ENCODE measurements around the gene FER1L5. TPM values are rescaled to one million over a fixed set of nuclear protein-coding genes. Genes with fewer than 3 reads are reported as not detected.

Gene FER1L5
- total RNA-seq, 1 donor from 2014 or later = not detected

GRCh38 chr2:96688649-96689430 is 46.3 kb downstream of the FER1L5 start:
- intact Hi-C loops (cut with micrococcal nuclease) = no loop called here
- H3K27ac Mint-ChIP-seq = no peak overlapping the region

DNA sequence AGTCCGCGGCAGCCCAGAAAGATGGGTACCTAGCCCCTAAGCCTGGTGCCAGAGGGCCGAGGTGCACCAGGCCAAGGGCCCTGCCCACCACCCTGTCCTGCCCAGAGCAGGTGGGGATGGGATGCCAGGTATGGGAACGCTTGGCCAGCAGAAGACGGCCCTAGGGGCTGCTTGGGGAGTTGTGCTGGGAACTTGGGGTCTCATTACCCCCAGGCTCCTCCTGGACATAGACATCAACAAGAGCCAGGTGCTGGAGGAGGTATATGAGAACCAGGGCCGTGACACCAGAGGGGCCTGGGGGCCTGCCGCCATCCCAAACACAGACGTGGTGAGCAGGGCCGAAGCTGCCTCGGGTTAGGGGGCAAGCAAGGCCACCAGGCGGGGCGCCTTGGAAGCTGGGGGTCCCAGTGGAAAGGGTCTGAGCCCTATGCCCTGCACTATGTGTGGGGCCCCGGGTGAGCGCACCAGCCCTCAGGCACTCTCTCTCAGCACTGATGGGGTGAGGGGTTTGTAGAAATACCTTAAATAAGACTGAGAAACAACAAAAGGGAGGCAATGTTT is 46.9 kb downstream of the FER1L5 start:
- Mint-ChIP-seq H3K9me3 (no peaks in the 10 kb centered on the region), H3K27ac (no peak overlapping the region), H3K27me3 (ENCODE audit: insufficient read depth) (no peaks in the 10 kb centered on the region), H3K4me3 (no peak overlapping the region), H3K36me3 (ENCODE audit: low read depth) (no peaks in the 10 kb centered on the region), H3K4me1 (ENCODE audit: low read depth) (no peaks in the 10 kb centered on the region)
- intact Hi-C loops (cut with micrococcal nuclease) = no loop called here
- no peak for DNase-seq (ENCODE audit: low spot score)

More at GRCh38 chr2:96688649-96689430, 46.3 kb downstream of the FER1L5 start:
- H3K36me3 Mint-ChIP-seq (ENCODE audit: low read depth) = no peaks in the 10 kb centered on the region
- no peak for DNase-seq (ENCODE audit: low spot score)
- H3K4me3 Mint-ChIP-seq = no peak overlapping the region
- H3K27me3 Mint-ChIP-seq (ENCODE audit: insufficient read depth) = no peaks in the 10 kb centered on the region
- no peaks in the 10 kb centered on the region for H3K9me3 Mint-ChIP-seq
- H3K4me1 Mint-ChIP-seq (ENCODE audit: low read depth) = no peaks in the 10 kb centered on the region

- H3K9me3 Mint-ChIP-seq = no peaks in the 10 kb centered on the region
- no peak overlapping the region for H3K4me3 Mint-ChIP-seq
- no peak for DNase-seq (ENCODE audit: low spot score)
- no peak overlapping the region for H3K27ac Mint-ChIP-seq
- no peaks in the 10 kb centered on the region for H3K27me3 Mint-ChIP-seq (ENCODE audit: insufficient read depth)
- no peaks in the 10 kb centered on the region for H3K36me3 Mint-ChIP-seq (ENCODE audit: low read depth)
- intact Hi-C loops (cut with micrococcal nuclease) = no loop called here
- H3K4me1 Mint-ChIP-seq (ENCODE audit: low read depth) = no peaks in the 10 kb centered on the region
These were observed 47.9 kb downstream of the FER1L5 start for GRCh38 chr2:96690306-96691021.

GRCh38 chr2:96691022-96691612 is 48.6 kb downstream of the FER1L5 start:
- no peak overlapping the region for H3K4me3 Mint-ChIP-seq
- no peaks in the 10 kb centered on the region for H3K4me1 Mint-ChIP-seq (ENCODE audit: low read depth)
- H3K36me3 Mint-ChIP-seq (ENCODE audit: low read depth) = no peaks in the 10 kb centered on the region
- H3K27me3 Mint-ChIP-seq (ENCODE audit: insufficient read depth) = no peaks in the 10 kb centered on the region
- H3K27ac Mint-ChIP-seq = no peak overlapping the region
- no peak for DNase-seq (ENCODE audit: low spot score)
- intact Hi-C loops (cut with micrococcal nuclease) = no loop called here
- H3K9me3 Mint-ChIP-seq = no peaks in the 10 kb centered on the region

DNA sequence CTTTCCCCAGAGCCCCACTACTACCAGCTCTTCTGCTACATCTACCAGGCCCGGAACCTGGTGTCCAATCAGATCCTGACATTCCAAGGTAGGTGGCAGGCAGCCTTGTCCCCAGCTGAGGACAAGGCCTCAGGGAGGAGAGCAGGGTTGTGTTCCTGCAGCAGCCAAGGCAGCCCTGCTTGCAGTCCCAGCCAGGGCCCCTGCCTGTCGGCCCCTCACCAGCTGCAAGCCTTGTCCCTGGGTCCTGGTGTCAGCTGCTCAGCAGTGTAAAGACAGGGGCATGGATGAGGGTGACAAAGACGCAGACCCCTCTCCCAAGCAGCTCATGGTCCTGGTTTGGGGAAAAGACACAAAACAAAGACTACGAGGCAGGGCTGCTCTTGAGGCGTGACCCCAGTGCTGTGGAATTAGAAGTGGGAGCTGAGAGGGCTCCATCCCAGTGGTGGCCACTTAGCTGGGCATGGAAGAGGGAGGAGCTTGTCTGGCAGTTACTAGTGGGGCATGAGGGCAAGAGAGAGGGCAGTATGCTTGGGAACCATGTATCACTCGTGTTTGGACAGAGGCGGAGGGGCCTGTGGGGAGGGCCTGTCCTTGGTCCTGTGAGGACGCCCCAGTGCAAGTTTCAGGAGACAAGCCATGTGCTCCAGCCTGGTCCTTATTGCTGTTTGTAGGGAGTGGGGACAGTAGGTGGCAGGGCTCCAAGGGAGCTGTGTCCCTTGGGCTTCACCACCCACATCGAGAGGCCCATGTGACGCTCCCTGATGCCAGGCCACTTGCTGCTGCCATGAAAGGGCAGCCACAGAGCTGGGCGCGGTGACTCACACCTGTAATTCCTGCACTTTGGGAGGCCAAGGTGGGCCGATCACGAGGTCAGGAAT is 49.8 kb downstream of the FER1L5 start:
- DNase-seq (ENCODE audit: low spot score) = no peak
- Mint-ChIP-seq H3K9me3 (no peaks in the 10 kb centered on the region), H3K36me3 (ENCODE audit: low read depth) (no peaks in the 10 kb centered on the region), H3K27me3 (ENCODE audit: insufficient read depth) (no peaks in the 10 kb centered on the region), H3K4me1 (ENCODE audit: low read depth) (no peaks in the 10 kb centered on the region), H3K4me3 (no peak overlapping the region), H3K27ac (no peak overlapping the region)
- intact Hi-C loops (cut with micrococcal nuclease) = no loop called here

DNA sequence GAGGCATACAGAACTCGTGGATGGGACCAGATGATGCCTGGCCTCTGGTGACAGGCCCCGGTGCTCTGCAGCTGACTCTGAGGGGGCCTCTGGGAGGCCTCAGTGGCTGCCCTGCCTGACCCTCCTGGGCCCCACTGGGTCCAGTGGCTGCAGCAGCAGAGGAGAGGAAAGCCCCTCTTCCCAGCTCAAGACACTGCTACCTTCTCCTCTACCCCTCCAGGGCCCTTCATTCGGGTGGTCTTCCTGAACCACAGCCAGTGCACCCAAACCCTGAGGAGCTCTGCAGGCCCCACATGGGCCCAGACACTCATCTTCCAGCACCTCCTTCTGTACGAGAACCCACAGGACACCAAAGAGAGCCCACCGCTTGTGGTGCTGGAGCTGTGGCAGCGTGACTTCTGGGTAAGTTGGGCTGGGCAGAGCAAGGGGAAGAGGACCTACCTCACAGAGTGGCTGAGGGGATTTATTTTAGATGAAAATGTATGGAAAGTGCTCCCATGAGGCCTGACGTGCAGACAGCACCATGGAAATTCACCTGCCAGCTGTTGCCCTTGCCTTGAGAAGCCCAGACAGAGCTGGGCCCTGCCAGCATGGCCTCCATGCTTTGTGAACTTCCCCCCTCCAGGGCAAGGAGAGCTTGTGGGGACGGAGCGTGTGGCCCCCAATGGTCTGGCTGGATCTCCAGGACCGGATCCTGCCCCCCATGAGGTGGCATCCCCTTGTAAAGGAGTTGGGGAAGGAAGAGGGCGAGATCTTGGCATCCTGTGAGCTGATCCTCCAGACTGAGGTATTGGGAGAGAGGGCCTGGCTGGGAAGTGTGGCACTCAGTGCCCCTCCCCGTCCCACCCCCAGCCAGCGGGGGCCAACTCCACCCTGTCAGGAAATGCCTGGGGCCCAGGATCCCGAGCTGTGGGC is 51.0 kb downstream of the FER1L5 start:
- H3K4me1 Mint-ChIP-seq (ENCODE audit: low read depth) = no peaks in the 10 kb centered on the region
- H3K27me3 Mint-ChIP-seq (ENCODE audit: insufficient read depth) = no peaks in the 10 kb centered on the region
- no peak overlapping the region for H3K4me3 Mint-ChIP-seq
- H3K27ac Mint-ChIP-seq = no peak overlapping the region
- H3K9me3 Mint-ChIP-seq = no peaks in the 10 kb centered on the region
- no peaks in the 10 kb centered on the region for H3K36me3 Mint-ChIP-seq (ENCODE audit: low read depth)
- no peak for DNase-seq (ENCODE audit: low spot score)
- intact Hi-C loops (cut with micrococcal nuclease) = no loop called here

DNA sequence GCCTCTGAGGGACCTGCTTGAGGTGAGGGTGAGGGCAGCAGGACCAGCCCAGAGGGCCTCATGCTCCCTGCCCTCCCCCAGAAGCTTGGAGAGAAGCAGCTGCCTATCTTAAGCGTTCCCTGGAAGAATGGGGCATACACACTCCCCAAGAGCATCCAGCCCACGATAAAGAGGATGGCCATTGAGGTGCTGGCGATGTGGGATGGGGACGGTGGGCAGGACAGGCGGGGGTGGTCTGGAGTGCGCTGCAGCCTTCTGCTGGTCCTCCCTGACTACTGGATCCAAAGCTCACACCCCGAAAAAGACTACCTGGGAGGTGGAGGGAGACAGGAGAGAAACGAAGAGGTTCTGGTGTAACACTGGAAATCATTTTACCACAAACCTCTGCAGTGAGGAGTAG is 51.7 kb downstream of the FER1L5 start:
- Mint-ChIP-seq H3K4me1 (ENCODE audit: low read depth) (no peaks in the 10 kb centered on the region), H3K4me3 (no peak overlapping the region), H3K9me3 (no peaks in the 10 kb centered on the region), H3K27me3 (ENCODE audit: insufficient read depth) (no peaks in the 10 kb centered on the region), H3K36me3 (ENCODE audit: low read depth) (no peaks in the 10 kb centered on the region), H3K27ac (no peak overlapping the region)
- no peak for DNase-seq (ENCODE audit: low spot score)
- intact Hi-C loops (cut with micrococcal nuclease) = no loop called here

DNA sequence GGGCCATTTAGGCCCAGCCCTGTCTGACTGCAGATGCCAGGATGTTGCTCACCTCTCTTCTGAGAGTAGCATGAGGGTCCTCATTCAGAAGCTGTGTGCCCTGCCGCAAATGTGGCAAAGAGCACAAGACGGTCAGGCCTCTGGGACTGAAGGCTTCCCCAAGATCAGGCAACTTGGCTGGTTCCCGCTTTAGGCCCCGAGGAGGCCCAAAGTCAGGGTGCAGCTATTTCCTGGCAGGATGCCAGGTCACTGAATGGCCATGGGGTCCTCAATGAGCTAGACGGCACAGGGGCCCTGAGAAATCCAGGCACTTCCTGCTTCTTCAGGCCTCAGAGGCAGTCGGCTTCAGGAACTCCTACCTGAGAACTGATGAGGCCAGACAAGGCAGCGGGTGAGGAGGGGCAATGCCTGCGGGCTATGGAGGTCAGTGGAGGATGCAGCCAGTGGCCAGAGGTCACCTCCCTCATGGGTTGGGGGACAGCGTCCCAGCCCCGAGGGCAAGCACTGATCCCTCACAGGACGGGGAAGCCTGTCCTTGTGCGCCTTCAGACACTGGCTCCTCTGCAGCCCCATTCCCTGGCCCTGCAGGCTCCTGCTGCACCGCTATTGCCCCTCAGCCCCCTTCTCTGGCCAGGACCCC is 52.4 kb downstream of the FER1L5 start:
- Mint-ChIP-seq H3K4me1 (ENCODE audit: low read depth) (no peaks in the 10 kb centered on the region), H3K27me3 (ENCODE audit: insufficient read depth) (no peaks in the 10 kb centered on the region), H3K27ac (no peak overlapping the region), H3K36me3 (ENCODE audit: low read depth) (no peaks in the 10 kb centered on the region), H3K4me3 (no peak overlapping the region), H3K9me3 (no peaks in the 10 kb centered on the region)
- no peak for DNase-seq (ENCODE audit: low spot score)
- intact Hi-C loops (cut with micrococcal nuclease) = no loop called here

GRCh38 chr2:96695602-96696001 is 53.0 kb downstream of the FER1L5 start:
- intact Hi-C loops (cut with micrococcal nuclease) = no loop called here
- no peaks in the 10 kb centered on the region for H3K27me3 Mint-ChIP-seq (ENCODE audit: insufficient read depth)
- H3K4me1 Mint-ChIP-seq (ENCODE audit: low read depth) = no peaks in the 10 kb centered on the region
- DNase-seq (ENCODE audit: low spot score) = no peak
- no peaks in the 10 kb centered on the region for H3K9me3 Mint-ChIP-seq
- H3K27ac Mint-ChIP-seq = no peak overlapping the region
- no peaks in the 10 kb centered on the region for H3K36me3 Mint-ChIP-seq (ENCODE audit: low read depth)
- no peak overlapping the region for H3K4me3 Mint-ChIP-seq

- intact Hi-C loops (cut with micrococcal nuclease) = no loop called here
- H3K4me1 Mint-ChIP-seq (ENCODE audit: low read depth) = no peaks in the 10 kb centered on the region
- no peak overlapping the region for H3K4me3 Mint-ChIP-seq
- H3K36me3 Mint-ChIP-seq (ENCODE audit: low read depth) = no peaks in the 10 kb centered on the region
- no peak overlapping the region for H3K27ac Mint-ChIP-seq
- DNase-seq (ENCODE audit: low spot score) = no peak
- no peaks in the 10 kb centered on the region for H3K27me3 Mint-ChIP-seq (ENCODE audit: insufficient read depth)
- no peaks in the 10 kb centered on the region for H3K9me3 Mint-ChIP-seq
These were observed 54.9 kb downstream of the FER1L5 start for GRCh38 chr2:96697476-96697875.

DNA sequence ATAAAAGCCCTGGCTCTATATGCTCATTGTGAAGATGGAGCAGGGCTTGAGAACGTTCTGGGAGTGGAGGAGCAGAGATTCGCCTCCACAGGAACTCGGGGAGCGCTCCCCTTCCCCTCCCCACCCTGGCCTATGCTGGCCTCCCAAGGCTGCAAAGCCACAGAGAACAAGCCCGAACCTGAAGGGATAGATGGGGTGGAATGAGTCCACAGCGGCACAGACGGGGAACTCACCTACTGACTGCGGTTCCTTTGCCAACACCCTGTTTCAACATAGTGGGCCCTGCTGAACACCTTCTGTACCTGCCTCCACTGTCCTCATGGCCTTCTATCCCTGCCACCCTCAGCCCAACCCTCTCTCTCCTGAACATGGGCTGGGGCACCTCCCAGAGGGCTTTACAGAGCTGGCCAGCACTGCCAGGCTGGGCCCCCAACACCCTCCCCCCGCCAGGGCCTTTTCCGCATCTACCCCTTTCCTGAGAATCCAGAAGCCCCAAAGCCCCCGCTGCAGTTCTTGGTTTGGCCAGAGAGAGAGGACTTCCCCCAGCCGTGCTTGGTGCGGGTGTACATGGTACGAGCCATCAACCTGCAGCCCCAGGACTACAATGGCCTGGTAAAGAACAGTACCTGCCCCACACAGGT is 55.8 kb downstream of the FER1L5 start:
- DNase-seq (ENCODE audit: low spot score) = no peak
- Mint-ChIP-seq H3K27ac (no peak overlapping the region), H3K27me3 (ENCODE audit: insufficient read depth) (no peaks in the 10 kb centered on the region), H3K36me3 (ENCODE audit: low read depth) (no peaks in the 10 kb centered on the region), H3K9me3 (no peaks in the 10 kb centered on the region), H3K4me1 (ENCODE audit: low read depth) (no peaks in the 10 kb centered on the region), H3K4me3 (no peak overlapping the region)
- intact Hi-C loops (cut with micrococcal nuclease) = no loop called here

All from activated T-helper 1 cell treated with anti-CD3 and anti-CD28 coated beads, Interleukin-12 subunit alpha, Interleukin-12 subunit beta, Interleukin-2, Interleukin-4 antibody, amounts not matched to agents 30 ng/mL and 10 ng/mL and 1 ng/mL, durations not matched to agents 14 hours and 24 hours and 36 hours (primary cell).